Prostate gland (tissue), 2 donors: ENCODE data around the gene MMP12.

Experiments
- POLR2A ChIP-seq: fragments of 450-650 bp; IDR thresholded peaks from one replicate; pipeline ENCODE4 v1.6.1; 2016; ENCODE audit warnings: antibody characterized with exemption, mild to moderate bottlenecking
- POLR2AphosphoS5 ChIP-seq: sonication (generic); formaldehyde crosslinking; IDR thresholded peaks from one replicate; pipeline ENCODE4 v1.6.1; 2017; ENCODE audit warnings: antibody characterized with exemption
- TF ChIP-seq, protein P1 (sequence below), 4 experiments: fragments of 200-600 bp in 2 of 4; fragments of 450-650 bp in 2 of 4; sonication (generic) in 2 of 4; IDR thresholded peaks; 1 replicate in 3 of 4; 2 replicates in 1 of 4; pipeline ENCODE4 v1.5.1; 2016 to 2019; ENCODE audit warnings: antibody characterized with exemption in 4 of 4, mild to moderate bottlenecking in 2 of 4, moderate library complexity in 2 of 4

DNA sequence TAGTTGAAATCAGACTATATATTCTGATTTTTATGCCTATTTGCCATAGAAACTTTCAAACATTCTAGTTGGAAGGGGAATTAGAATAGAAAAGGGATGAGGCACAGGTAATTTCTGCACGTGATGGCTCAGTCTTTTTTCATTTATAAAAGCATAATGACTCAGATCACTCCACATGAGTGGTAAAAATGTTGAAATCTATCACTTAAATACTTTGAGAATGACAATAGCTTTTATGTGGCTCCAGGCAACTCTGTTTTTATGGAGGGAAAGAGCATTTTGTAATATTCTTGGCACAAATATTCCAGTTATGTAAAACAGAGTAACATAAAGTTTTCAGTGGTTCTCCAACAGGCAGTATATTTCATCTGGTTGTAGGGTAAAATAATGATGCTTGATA, 25.5 kb downstream of the MMP12 start:
- TF ChIP-seq, protein P1, sequence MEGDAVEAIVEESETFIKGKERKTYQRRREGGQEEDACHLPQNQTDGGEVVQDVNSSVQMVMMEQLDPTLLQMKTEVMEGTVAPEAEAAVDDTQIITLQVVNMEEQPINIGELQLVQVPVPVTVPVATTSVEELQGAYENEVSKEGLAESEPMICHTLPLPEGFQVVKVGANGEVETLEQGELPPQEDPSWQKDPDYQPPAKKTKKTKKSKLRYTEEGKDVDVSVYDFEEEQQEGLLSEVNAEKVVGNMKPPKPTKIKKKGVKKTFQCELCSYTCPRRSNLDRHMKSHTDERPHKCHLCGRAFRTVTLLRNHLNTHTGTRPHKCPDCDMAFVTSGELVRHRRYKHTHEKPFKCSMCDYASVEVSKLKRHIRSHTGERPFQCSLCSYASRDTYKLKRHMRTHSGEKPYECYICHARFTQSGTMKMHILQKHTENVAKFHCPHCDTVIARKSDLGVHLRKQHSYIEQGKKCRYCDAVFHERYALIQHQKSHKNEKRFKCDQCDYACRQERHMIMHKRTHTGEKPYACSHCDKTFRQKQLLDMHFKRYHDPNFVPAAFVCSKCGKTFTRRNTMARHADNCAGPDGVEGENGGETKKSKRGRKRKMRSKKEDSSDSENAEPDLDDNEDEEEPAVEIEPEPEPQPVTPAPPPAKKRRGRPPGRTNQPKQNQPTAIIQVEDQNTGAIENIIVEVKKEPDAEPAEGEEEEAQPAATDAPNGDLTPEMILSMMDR (IDR thresholded peaks at IDR 0.05) = no peak
- TF ChIP-seq POLR2A (no peak), POLR2AphosphoS5 (no peak)
